DMS53 treated with DMSO at 0.1 percent for 48 hours (cell line): ENCODE measurements around the gene EXOC6.

ENCODE experiments used
- DNase-seq: peaks from one replicate; lab custom pipeline; 2025; ENCODE audit not compliant: unreplicated experiment; lab: John Stamatoyannopoulos, UW

Gene EXOC6

DNA sequence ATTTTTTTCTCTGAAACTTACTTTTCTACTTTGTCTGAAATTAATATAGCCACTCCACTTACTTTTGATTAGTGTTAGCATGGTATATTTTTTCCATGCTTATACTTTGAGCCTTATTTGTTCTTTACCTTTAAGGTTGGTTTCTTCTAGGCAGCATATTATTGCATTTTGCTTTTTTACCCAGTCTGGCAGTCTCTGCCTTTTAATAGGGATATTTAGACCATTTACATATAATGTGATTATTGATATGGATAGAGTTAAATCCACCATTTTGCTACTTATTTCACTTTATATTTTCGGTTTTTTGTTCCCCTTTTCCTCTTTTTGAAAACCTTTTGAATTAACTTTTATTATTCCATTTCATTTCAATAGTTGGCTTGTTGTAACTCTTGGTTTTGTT is 255.6 kb downstream of the EXOC6 start:
- no peak for DNase-seq

- peak; percentile 98 for DNase-seq
Measured at GRCh38 chr10:93106631-93107072, 258.3 kb downstream of the EXOC6 start.
